Ovary (tissue), 9 donors: ENCODE results near the gene PTPRB. TPM values are rescaled to one million over a fixed set of nuclear protein-coding genes. Genes with fewer than 3 reads are reported as not detected.

Experiments used
- DNase-seq, 5 donors: peaks; one replicate each; pipeline ENCODE4 v3.0.0-alpha.2; 2019 to 2020
- H3K27ac ChIP-seq, 2 donors: fragments of 200-600 bp; one replicate each; pipeline versions ENCODE4 v1.5.1 to v1.8.0; 2019 to 2022
- H3K27me3 ChIP-seq: fragments of 200-600 bp; one replicate; pipeline ENCODE4 v1.8.0; 2022
- H3K36me3 ChIP-seq: fragments of 200-600 bp; sonication (generic); one replicate; pipeline ENCODE4 v1.5.1; 2019
- H3K4me1 ChIP-seq: one replicate; pipeline ENCODE4 v1.8.1; 2013; ENCODE audit warnings: mild to moderate bottlenecking, moderate library complexity; ENCODE audit not compliant: insufficient read depth
- H3K4me3 ChIP-seq: fragments of 200-600 bp; sonication (generic); one replicate; pipeline ENCODE4 v1.5.1; 2017
- H3K9me3 ChIP-seq, 2 donors: fragments of 200-600 bp in 1 of 2; sonication (generic) in 1 of 2; one replicate each; pipeline versions ENCODE4 v1.5.1 to v1.8.1; 2013 to 2019; ENCODE audit warnings: mild to moderate bottlenecking in 1 of 2, moderate library complexity in 1 of 2
- CTCF ChIP-seq, 3 donors: fragments of 450-650 bp in 2 of 3; fragments of 200-600 bp in 1 of 3; IDR thresholded peaks; one replicate each; pipeline versions ENCODE4 v1.5.1 to v1.8.0; 2016 to 2022; ENCODE audit warnings: antibody characterized with exemption in 3 of 3, mild to moderate bottlenecking in 1 of 3
- EP300 ChIP-seq: sonication (generic); formaldehyde crosslinking; IDR thresholded peaks from one replicate; pipeline ENCODE4 v1.6.1; 2017; ENCODE audit warnings: antibody characterized with exemption
- POLR2A ChIP-seq: fragments of 450-650 bp; IDR thresholded peaks from one replicate; pipeline ENCODE4 v1.6.1; 2017; ENCODE audit warnings: antibody characterized with exemption, mild to moderate bottlenecking, moderate library complexity
- WGBS, 3 donors: extraction: QIAGEN DNeasy Blood & Tissue Kit in 1 of 3; methylation state at CpG; one replicate each; pipeline versions ENCODE4 v1.1.5 to v1.1.7; 2013 to 2017; 5-methylcytosine and 5-hydroxymethylcytosine counted together
- intact Hi-C, 4 donors: fragments of 100-400 bp; cut with DNase I; formaldehyde crosslinking; loops; one replicate each; pipeline versions ENCODE4 v1.11.0 to v1.15.1; 2022 to 2023
- polyA plus RNA-seq, 2 donors: library from polyadenylated mRNA; stranded (reverse); fragments of 200-250 nt in 1 of 2; fragments of 350-450 nt in 1 of 2; fragmentation: Illumina TruSeq in 1 of 2; extraction: RNeasy Lipid Tissue Mini Kit (QIAGEN cat#74804) in 1 of 2; gene quantifications; one replicate each; pipeline ENCODE4 v1.2.3, GENCODE V29; 2013 to 2014
- total RNA-seq, 7 donors: library from RNA; depleted of rRNA in 2 of 7; stranded (reverse); fragments of >200 nt in 2 of 7; fragmentation: NEBNext Ultra II Directional in 3 of 7; extraction: Animal tissue kit (Norgen Biotek cat#: 25700) in 3 of 7; gene quantifications; one replicate each; pipeline versions ENCODE4 v1.1.0 to v1.2.4, GENCODE V29; 2016 to 2023
- donor health status: DM: no; HTN: no; CAD: no; lungs with moderate emphysema.
- donor health status: DM: no; HTN: no; CAD: no.
- donor health status: Bipolar disorder and iron deficiency.
- donor health status: DM: yes; HTN: yes; CAD: no.
- donor health status: DM: no; HTN: no; CAD: no.
- donor health status: DM: yes; HTN: yes; CAD: no.

The PTPRB gene
- total and polyA plus RNA-seq, 9 donors: 4.9 to 34.6 (median 11.6) TPM

GRCh38 chr12:70609739-70610491, 27.3 kb downstream of the PTPRB start:
- peaks cover 2% of the 10 kb centered on the region for H3K4me1 ChIP-seq
- DNase-seq: peak in 3 of 5 donors; percentile 16 to 36 (median 19)
- 2 to 3% (median 2%) methylated on average over 47 to 63 of the region's 63 CpGs for WGBS, 3 donors

GRCh38 chr12:70609203-70609602, 28.0 kb downstream of the PTPRB start:
- no peaks in the 10 kb centered on the region for H3K27me3 ChIP-seq
- H3K4me1 ChIP-seq: peaks cover 2% of the 10 kb centered on the region
- no peaks in the 10 kb centered on the region for H3K9me3 ChIP-seq
- no peaks in the 10 kb centered on the region for H3K36me3 ChIP-seq
- intact Hi-C loops: no loop called here
- DNase-seq: no peak
- TF ChIP-seq EP300 (no peak), CTCF (IDR thresholded peaks at IDR 0.05) (no peak), POLR2A (no peak)
- no peak overlapping the region for H3K27ac ChIP-seq
- H3K4me3 ChIP-seq: peak overlapping the region; percentile 25
- WGBS, 3 donors: 73 to 90% (median 82%) methylated on average over 2 of the region's 2 CpGs

More at GRCh38 chr12:70609739-70610491, 27.3 kb downstream of the PTPRB start:
- H3K9me3 ChIP-seq: no peaks in the 10 kb centered on the region
- H3K36me3 ChIP-seq: no peaks in the 10 kb centered on the region
- TF ChIP-seq CTCF (IDR thresholded peaks at IDR 0.05): no peak
- no peak for TF ChIP-seq EP300
- TF ChIP-seq POLR2A: no peak
- H3K27me3 ChIP-seq: no peaks in the 10 kb centered on the region
- intact Hi-C loops: no loop called here
- H3K4me3 ChIP-seq: peak overlapping the region; percentile 25
- H3K27ac ChIP-seq: no peak overlapping the region

GRCh38 chr12:70608184-70608583, 29.0 kb downstream of the PTPRB start:
- TF ChIP-seq EP300 (no peak), CTCF (IDR thresholded peaks at IDR 0.05) (no peak), POLR2A (no peak)
- Histone ChIP-seq H3K27ac (no peak overlapping the region), H3K27me3 (no peaks in the 10 kb centered on the region), H3K4me1 (peaks cover 2% of the 10 kb centered on the region), H3K9me3 (no peaks in the 10 kb centered on the region), H3K36me3 (no peaks in the 10 kb centered on the region), H3K4me3 (no peak overlapping the region)
- intact Hi-C loops: no loop called here
- WGBS, 3 donors: 22 to 51% (median 46%) methylated on average over 1 of the region's 1 CpG
- DNase-seq: no peak

- Histone ChIP-seq H3K4me1 (peaks cover 2% of the 10 kb centered on the region), H3K4me3 (no peak overlapping the region), H3K9me3 (no peaks in the 10 kb centered on the region), H3K27me3 (no peaks in the 10 kb centered on the region), H3K27ac (no peak overlapping the region), H3K36me3 (no peaks in the 10 kb centered on the region)
- no peak for TF ChIP-seq CTCF (IDR thresholded peaks at IDR 0.05)
- no peak for TF ChIP-seq POLR2A
- TF ChIP-seq EP300: no peak
- DNase-seq: no peak
- intact Hi-C loops: no loop called here
Observed at GRCh38 chr12:70607107-70607506, 30.1 kb downstream of the PTPRB start.
